ENCODE measurements around the gene CRYZL1. TPM values are rescaled to one million over a fixed set of nuclear protein-coding genes. Genes with fewer than 3 reads are reported as not detected.

CRYZL1 gene
- total and polyA plus RNA-seq, 10 donors = 21.7 to 54.9 (median 33.6) TPM

GRCh38 chr21:33540711-33541104, 100.8 kb downstream of the CRYZL1 start:
- intact Hi-C loops (cut with DNase I; ENCODE audit: low total_unique reads) = no loop called here
- Histone ChIP-seq H3K27ac (peak overlapping the region; percentile 96 to 99 (median 98)), H3K36me3 (peaks cover 0 to 38% (median 29%) of the 10 kb centered on the region in 6 donors), H3K4me1 (peaks cover 14 to 51% (median 43%) of the 10 kb centered on the region in 6 donors), H3K27me3 (replicated peaks in 1 of 7) (no peaks in the 10 kb centered on the region), H3K9me3 (no peaks in the 10 kb centered on the region), H3K4me3 (peak overlapping the region in 6 of 8 donors; percentile 67 to 90 (median 83))
- TF ChIP-seq POLR2AphosphoS5 (IDR thresholded peaks at IDR 0.05) = no peak
- no peak for TF ChIP-seq POLR2A (IDR thresholded peaks at IDR 0.05)
- TF ChIP-seq CTCF (IDR thresholded peaks at IDR 0.05 in 8 of 11, conservative IDR thresholded peaks at IDR 0.05 in 3 of 11) = no peak
- no peak for DNase-seq
- 53 to 64% (median 62%) methylated on average over 3 of the region's 3 CpGs for WGBS, 5 donors

- Histone ChIP-seq H3K4me1 (peaks cover 4 to 40% (median 32%) of the 10 kb centered on the region in 6 donors), H3K36me3 (peaks cover 0 to 49% (median 35%) of the 10 kb centered on the region in 6 donors), H3K27me3 (replicated peaks in 1 of 7) (no peaks in the 10 kb centered on the region), H3K27ac (peak overlapping the region in 1 of 8 donors; percentile 96), H3K9me3 (no peaks in the 10 kb centered on the region), H3K4me3 (no peak overlapping the region)
- WGBS, 5 donors = 85 to 94% (median 92%) methylated on average over 4 of the region's 4 CpGs
- no peak for DNase-seq
- intact Hi-C loops (cut with DNase I; ENCODE audit: low total_unique reads) = no loop called here
- TF ChIP-seq POLR2A (IDR thresholded peaks at IDR 0.05) (no peak), POLR2AphosphoS5 (IDR thresholded peaks at IDR 0.05) (no peak), CTCF (IDR thresholded peaks at IDR 0.05 in 8 of 11, conservative IDR thresholded peaks at IDR 0.05 in 3 of 11) (no peak)
These were observed 101.9 kb downstream of the CRYZL1 start for GRCh38 chr21:33539616-33540015.

Other genes starting within 250 kb of the CRYZL1 start
- gene IFNGR2, start 238.3 kb downstream of the CRYZL1 start, total RNA-seq = 100 to 1,000 TPM in 5 of 7 donors, 10 to 100 TPM in 2; 87.1 to 133 (median 114) TPM
- 10 to 100 TPM; 73.6 to 77.9 (median 77.4) TPM for gene IFNGR2, start 238.3 kb downstream of the CRYZL1 start, polyA plus RNA-seq
- gene TMEM50B, start 161.8 kb downstream of the CRYZL1 start, total RNA-seq = 10 to 100 TPM; 31.3 to 78.5 (median 47.2) TPM
- 10 to 100 TPM; 30.7 to 44.7 (median 40.3) TPM for gene TMEM50B, start 161.8 kb downstream of the CRYZL1 start, polyA plus RNA-seq
- gene DNAJC28, start 150.0 kb downstream of the CRYZL1 start, total RNA-seq = 1 to 10 TPM in 5 of 7 donors, under 1 TPM in 2; 0.42 to 4.6 (median 2.1) TPM
- 1 to 10 TPM in 1 of 3 donors, under 1 TPM in 2; 0.86 to 1.2 (median 0.87) TPM for gene DNAJC28, start 150.0 kb downstream of the CRYZL1 start, polyA plus RNA-seq
- gene GART, start 99.6 kb downstream of the CRYZL1 start, total RNA-seq = 100 to 1,000 TPM in 3 of 7 donors, 10 to 100 TPM in 4; 58.9 to 113 (median 73.9) TPM
- 10 to 100 TPM; 14.3 to 24.8 (median 20.1) TPM for gene GART, start 99.6 kb downstream of the CRYZL1 start, polyA plus RNA-seq
- 100 to 1,000 TPM; 309 to 427 (median 373) TPM for gene SON, start 98.7 kb downstream of the CRYZL1 start, total RNA-seq
- 100 to 1,000 TPM in 2 of 3 donors, 10 to 100 TPM in 1; 89.0 to 210 (median 159) TPM for gene SON, start 98.7 kb downstream of the CRYZL1 start, polyA plus RNA-seq
- 10 to 100 TPM in 1 of 7 donors, 1 to 10 TPM in 6; 5.8 to 13.5 (median 6.4) TPM for gene DONSON, start 53.1 kb downstream of the CRYZL1 start, total RNA-seq
- 1 to 10 TPM; 8.1 to 8.9 (median 8.5) TPM for gene DONSON, start 53.1 kb downstream of the CRYZL1 start, polyA plus RNA-seq
- 10 to 100 TPM; 27.1 to 89.0 (median 70.5) TPM for gene ITSN1, start 760 bp upstream of the CRYZL1 start, total RNA-seq
- 10 to 100 TPM in 1 of 3 donors, 1 to 10 TPM in 2; 4.1 to 11.6 (median 4.2) TPM for gene ITSN1, start 760 bp upstream of the CRYZL1 start, polyA plus RNA-seq

Measured in spleen (tissue), 11 donors.